Stimulated activated naive CD8-positive, alpha-beta T cell treated with anti-CD3 and anti-CD28 coated beads, Interleukin-15, Interleukin-2, amounts not matched to agents 100 U/mL and 50 U/mL, for 24 hours (primary cell): ENCODE results near the gene APH1B.

ENCODE experiments used
- ATAC-seq: fragments of 150-1000 bp; cut with Tn5 transposase; one replicate; pipeline ENCODE4 v1.10.0; 2021
- DNase-seq: peaks from one replicate; pipeline ENCODE4 v3.0.0; 2021

The APH1B gene

GRCh38 chr15:63252292-63252691, 25.1 kb upstream of the APH1B start:
- DNase-seq (no peak), ATAC-seq (no peak)

- no peak for ATAC-seq
- no peak for DNase-seq
Measured at GRCh38 chr15:63254991-63255390, 22.4 kb upstream of the APH1B start.

DNA sequence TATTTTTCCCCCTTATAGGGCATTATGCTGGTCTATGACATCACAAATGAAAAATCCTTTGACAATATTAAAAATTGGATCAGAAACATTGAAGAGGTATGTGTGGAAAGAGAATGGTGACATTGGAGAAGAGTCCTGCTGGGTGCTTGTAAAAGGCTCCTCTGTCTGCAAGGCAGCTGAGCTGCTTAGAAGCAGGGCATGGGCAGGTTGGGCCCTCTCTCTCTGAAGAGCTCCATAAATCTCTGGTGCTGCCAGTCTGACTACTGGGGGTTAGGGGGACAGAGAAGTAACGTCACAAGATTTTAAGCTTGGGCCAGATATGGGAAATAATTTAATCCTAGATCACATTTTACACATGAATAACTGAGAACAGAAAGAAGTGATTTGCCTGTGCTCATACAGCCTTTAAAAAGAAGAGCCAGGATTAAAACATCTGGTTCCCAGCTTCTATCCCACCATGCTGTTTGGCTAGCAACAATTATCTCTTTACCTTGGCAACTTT, 21.9 kb upstream of the APH1B start:
- ATAC-seq: no peak
- no peak for DNase-seq

GRCh38 chr15:63256433-63257274, 20.8 kb upstream of the APH1B start:
- DNase-seq: no peak
- ATAC-seq: no peak

DNA sequence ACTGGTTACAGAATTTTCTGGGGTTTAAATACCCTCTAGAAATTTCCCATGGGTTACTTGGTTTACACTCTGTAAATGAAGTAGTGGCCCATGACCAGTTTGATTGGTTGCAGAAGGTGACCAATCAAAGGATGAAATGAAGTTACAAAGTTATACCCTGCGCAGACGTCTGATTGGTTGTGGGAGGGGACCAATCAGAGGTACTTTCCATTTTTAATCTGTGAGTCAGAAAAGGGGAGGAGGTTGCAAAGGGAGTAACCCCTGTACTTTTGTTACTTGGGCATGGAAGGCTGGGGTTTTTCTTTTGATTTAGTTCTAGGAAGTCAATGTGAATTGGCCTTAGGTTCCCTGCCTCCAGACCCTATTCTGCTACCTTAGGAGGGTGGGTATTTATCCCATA, 18.7 kb upstream of the APH1B start:
- no peak for ATAC-seq

GRCh38 chr15:63260791-63261190, 16.6 kb upstream of the APH1B start:
- no peak for ATAC-seq
- no peak for DNase-seq

More for the DNA sequence above, 18.7 kb upstream of the APH1B start:
- DNase-seq: no peak

DNA sequence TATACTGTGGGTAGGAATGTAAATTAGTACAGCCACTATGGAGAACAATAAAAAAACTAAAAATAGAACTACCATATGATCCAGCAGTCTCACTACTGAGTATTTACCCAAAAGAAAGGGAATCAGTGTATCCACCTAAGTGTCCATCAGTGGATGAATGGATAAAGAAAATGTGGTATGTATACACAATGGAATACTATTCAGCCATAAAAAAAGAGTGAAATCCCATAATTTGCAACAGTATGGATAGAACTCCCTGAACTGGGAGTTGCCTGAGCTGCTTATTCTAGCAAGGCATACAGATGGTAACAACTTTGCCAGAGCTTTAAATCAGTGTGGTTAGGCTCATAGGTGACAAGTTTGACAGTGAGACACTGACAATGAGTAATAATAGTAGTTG, 16.1 kb upstream of the APH1B start:
- ATAC-seq (no peak), DNase-seq (no peak)

GRCh38 chr15:63263519-63263918, 13.9 kb upstream of the APH1B start:
- no peak for ATAC-seq
- DNase-seq: no peak

GRCh38 chr15:63264688-63265293, 12.6 kb upstream of the APH1B start:
- ATAC-seq: no peak
- DNase-seq: no peak

GRCh38 chr15:63274427-63274826, 3.0 kb upstream of the APH1B start:
- DNase-seq (no peak), ATAC-seq (no peak)

DNA sequence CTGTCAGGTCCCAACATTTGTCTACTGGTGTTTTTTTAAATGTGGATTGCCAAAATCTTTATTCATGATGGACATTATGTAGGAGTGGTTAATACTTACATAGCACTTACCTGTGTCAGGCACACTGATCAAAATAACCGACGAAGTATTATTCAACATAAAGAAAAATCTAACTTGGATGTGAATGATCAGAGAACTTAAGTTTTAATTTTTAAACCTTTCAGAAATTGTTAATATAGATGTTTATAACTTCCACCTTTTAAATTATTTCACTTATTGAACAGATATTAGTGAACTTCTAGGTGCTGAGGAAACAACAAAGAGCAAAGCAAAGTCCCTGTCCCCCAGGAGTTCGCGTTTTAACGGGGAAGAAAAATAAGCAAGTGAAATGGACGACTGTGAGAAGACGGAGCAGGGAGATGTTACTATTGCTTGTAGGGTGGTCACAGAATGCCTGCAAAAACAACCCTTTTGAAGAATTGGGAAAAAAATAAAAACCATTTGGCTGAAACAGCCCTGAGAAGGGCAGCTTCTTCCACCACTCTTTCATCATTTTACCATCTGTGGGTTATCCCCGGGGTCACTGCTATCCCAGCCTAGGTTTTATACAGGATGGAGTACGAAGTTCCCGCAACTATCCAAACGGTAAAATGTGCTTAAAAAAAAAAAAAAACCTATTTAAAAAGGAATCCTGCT, 915 bp upstream of the APH1B start:
- ATAC-seq (no peak), DNase-seq (no peak)

DNA sequence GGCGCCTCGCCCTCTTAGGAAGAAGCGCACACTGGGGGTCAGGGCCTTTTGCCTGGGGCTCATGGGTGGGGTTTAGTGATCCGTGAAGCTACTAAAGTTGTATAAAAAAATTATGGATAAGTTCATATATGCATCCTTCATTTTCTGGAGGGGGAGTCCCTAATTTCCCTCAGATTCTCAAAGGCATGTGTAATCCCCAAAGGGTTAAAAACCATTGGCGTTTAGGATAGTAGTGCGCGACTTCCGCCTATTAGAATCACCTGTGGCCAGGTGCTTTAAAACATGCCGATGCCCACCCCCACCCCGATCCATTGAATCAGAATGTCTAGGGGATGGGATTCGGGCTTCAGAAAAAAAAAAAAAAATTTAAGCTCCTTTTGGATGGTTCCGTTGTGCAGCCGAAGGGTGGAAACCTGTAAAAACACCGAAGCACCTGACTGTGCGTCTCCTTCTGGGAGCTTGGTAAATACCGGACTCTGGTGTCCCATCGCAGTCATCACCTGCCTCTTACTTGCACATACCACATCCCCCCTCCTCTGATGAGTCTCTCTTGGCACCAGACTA, 570 bp downstream of the APH1B start:
- ATAC-seq (peak; percentile 30), DNase-seq (no peak)

DNA sequence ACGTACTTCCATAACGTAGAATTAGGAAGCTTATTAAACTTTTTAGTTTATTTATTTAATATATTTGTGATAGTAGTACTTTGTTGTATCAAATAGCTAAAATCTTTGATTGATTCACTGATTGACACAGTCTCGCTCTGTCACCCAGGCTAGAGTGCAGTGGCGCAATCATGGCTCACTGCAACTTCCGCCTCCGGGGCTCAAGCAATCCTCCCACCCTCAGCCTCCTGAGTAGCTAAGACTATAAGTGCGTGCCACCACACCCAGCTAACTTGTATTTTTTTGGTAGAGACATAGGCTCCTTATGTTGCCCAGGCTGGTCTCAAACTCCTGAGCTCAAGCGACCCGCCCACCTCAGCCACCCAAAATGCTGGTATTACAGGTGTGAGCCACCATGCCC, 5.7 kb downstream of the APH1B start:
- ATAC-seq (no peak), DNase-seq (no peak)

DNA sequence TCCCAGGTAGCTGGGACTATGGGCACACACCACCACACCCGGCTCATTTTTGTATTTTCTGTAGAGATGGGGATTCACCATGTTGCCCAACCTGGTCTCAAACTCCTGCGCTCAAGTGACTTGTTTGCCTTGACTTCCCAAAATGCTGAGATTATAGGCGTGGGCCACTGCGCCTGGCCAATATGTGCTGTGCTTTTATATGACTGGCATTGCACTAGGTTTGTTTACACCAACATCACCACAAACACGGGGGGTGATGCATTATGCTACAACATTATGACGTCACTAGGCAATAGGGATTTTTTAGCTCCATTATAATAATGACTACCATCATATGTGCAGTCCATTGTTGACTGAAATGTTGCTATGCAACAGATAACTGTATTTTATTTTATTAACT, 6.9 kb downstream of the APH1B start:
- ATAC-seq (no peak), DNase-seq (no peak)

- DNase-seq: no peak
- no peak for ATAC-seq
Measured at GRCh38 chr15:63287109-63287508, 9.7 kb downstream of the APH1B start.

DNA sequence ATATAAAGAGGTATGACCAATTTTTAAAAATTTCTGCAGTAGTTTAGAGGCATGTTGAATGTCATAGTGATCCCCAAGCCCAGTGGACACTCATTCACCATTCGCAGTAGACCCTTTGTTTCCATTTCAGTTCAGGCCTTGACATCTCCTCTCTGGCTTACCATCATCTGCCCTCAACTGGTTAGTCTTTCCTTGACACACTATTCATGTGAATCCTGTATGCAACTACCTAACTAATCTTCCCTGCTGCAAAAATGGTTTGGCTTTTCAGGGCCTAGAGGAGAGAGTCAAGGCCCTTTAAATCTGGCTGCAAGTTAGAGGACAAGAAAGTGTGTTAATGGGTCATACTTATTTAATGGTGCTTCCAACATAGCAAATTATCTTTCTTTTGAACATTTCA, 10.9 kb downstream of the APH1B start:
- ATAC-seq (no peak), DNase-seq (no peak)

DNA sequence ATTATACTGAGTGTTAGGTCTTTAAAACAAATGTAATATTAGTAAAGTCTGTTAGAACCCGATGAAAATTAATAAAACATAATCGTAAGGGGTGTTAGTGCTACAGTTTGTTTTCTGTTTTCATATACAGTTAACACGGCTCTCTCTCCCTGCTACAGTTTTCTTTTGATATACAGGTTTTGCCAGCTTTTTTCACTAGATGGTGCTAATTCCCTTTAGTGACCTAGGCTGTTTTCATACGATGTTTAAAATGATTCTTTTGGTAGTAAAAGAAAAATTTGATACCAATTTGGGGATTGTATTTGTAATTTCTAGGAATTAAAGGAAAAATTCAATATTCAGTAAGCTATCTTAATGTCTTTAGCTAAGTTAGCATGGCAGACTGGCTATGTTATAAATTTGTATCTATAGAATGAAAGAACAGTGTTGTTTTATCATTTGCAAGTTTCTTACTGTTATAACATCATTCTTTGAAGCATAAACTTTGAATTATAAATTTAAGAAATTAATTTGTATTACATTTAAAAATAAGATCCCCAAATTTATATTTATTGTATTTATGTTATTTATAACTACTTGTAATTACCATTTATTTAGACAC, 11.5 kb downstream of the APH1B start:
- DNase-seq (no peak), ATAC-seq (no peak)

GRCh38 chr15:63291507-63291906, 14.1 kb downstream of the APH1B start:
- ATAC-seq (no peak), DNase-seq (no peak)

GRCh38 chr15:63292241-63292640, 14.8 kb downstream of the APH1B start:
- ATAC-seq: no peak
- no peak for DNase-seq

GRCh38 chr15:63292771-63293170, 15.4 kb downstream of the APH1B start:
- DNase-seq: no peak
- ATAC-seq: no peak

DNA sequence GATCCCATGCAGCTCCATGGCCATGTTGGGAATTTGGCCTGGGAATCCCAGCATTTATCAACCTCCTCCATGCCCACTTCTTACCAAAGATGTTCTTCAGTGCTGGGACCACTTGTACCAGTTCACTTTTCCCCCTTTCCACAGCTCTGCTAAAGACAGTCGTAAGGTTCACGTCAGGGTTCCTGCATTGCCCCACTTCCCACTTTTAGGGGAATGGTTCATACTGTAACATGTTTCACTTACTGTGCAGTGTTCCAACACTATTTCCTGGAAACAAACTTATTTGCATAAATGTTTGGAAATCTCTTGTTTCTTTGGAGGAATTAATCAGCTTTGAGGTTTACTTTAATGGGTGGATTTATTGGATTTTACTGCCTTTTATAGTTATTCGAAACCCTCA, 17.0 kb downstream of the APH1B start:
- DNase-seq: no peak
- no peak for ATAC-seq

GRCh38 chr15:63295341-63295740, 17.9 kb downstream of the APH1B start:
- no peak for DNase-seq
- no peak for ATAC-seq
